ENCODE measurements around the gene VWA5B2.

Gene VWA5B2

GRCh38 chr3:184223946-184224345 is 5.4 kb upstream of the VWA5B2 start:
- DNase-seq (ENCODE audit: low spot score) = no peak

DNA sequence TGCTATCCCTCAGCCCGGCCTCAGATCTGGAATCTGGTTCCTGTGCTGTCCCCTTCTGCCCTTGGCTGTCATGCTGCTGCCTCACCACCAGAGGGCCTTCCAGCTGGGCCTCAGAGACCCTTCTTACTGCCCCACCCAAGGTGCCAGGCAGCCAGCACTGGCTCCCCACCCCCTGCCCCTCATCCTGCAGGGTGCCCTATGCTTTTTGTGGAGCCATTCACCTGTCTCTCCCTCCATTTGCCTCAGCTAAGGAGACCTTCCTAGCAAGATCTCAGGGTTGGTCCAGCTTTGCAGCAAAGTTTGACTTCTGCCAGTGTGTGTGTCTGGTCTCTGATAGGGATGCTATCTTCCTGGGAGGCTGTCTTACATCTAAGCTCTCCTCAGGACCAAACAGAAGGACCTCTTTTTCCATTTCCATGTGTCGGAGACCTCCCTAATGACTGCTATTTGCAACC is 1.9 kb upstream of the VWA5B2 start:
- peak; percentile 72 for DNase-seq (ENCODE audit: low spot score)

- no peak for DNase-seq (ENCODE audit: low spot score)
Measured at GRCh38 chr3:184228376-184229137, 828 bp upstream of the VWA5B2 start.

- DNase-seq (ENCODE audit: low spot score) = no peak
Measured at GRCh38 chr3:184230081-184230602, 757 bp downstream of the VWA5B2 start.

- no peak for DNase-seq (ENCODE audit: low spot score)
Measured at GRCh38 chr3:184230603-184231528, 1.5 kb downstream of the VWA5B2 start.

DNA sequence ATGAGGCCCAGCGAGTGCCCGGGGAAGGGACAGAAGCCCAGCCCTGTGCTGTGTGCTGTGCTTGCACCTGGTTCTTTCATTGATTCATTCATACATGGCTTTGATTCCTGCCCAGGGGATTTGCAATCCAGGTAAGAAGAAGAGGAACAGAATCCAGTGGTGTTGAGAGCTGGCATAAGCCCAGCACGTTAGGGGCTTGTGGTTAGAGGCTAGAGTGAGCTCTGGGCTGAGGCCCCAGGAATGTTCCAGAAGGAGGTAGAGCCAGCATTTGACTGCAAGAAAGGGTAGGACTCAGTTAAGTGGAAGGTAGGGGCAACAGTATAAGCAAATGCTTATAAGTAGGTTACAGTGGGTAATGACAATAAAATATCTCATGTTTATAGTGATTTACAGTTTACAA is 2.3 kb downstream of the VWA5B2 start:
- no peak for DNase-seq (ENCODE audit: low spot score)

GRCh38 chr3:184233127-184233843 is 3.9 kb downstream of the VWA5B2 start:
- DNase-seq (ENCODE audit: low spot score) = no peak

- peak; percentile 30 for DNase-seq (ENCODE audit: low spot score)
Measured at GRCh38 chr3:184234224-184234623, 4.8 kb downstream of the VWA5B2 start.

GRCh38 chr3:184234671-184235380 is 5.4 kb downstream of the VWA5B2 start:
- no peak for DNase-seq (ENCODE audit: low spot score)

DNA sequence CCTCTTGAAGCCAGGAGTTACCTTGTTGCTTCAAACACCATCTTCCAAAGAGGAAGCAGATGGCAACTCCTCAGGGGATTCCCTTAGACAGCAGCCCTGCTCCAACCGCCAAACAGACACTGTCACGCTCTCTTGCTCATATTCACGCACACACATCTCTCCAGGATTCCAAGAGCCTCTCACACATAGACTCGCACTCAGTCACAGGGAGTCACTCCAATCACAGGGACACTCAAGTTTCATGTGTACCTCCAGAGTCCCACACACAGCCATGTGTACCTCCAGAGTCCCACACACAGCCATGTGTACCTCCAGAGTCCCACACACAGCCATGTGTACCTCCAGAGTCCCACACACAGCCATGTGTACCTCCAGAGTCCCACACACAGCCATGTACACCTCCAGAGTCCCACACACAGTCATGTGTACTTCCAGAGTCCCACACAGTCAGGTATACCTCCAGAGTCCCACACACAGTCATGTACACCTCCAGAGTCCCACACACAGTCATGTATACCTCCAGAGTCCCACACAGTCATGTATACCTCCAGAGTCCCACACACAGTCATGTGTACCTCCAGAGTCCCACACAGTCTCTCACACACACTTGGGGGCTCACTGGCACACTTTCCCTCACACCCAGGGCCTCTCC is 6.1 kb downstream of the VWA5B2 start:
- no peak for DNase-seq (ENCODE audit: low spot score)

- no peak for DNase-seq (ENCODE audit: low spot score)
Measured at GRCh38 chr3:184236033-184236410, 6.6 kb downstream of the VWA5B2 start.

- no peak for DNase-seq (ENCODE audit: low spot score)
Measured at GRCh38 chr3:184236636-184237035, 7.3 kb downstream of the VWA5B2 start.

DNA sequence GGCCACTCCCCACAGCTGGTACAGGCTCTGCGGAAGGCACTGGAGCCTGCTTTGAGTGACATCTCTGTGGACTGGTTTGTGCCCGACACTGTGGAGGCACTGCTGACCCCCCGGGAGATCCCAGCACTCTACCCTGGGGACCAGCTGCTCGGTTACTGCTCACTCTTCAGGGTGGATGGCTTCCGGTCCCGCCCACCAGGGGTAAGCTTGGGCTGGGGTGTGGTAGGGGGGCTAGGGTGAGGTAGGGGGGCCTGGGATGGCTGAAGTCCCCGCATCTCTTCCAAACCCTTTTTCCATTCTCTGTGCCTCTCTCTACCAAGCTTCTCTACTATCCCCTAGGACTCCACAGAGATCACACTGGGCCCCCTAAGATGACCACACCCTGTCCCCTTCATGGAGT is 7.8 kb downstream of the VWA5B2 start:
- no peak for DNase-seq (ENCODE audit: low spot score)

- DNase-seq (ENCODE audit: low spot score) = no peak
Measured at GRCh38 chr3:184237807-184238206, 8.4 kb downstream of the VWA5B2 start.

- DNase-seq (ENCODE audit: low spot score) = no peak
Measured at GRCh38 chr3:184238246-184238818, 8.9 kb downstream of the VWA5B2 start.

DNA sequence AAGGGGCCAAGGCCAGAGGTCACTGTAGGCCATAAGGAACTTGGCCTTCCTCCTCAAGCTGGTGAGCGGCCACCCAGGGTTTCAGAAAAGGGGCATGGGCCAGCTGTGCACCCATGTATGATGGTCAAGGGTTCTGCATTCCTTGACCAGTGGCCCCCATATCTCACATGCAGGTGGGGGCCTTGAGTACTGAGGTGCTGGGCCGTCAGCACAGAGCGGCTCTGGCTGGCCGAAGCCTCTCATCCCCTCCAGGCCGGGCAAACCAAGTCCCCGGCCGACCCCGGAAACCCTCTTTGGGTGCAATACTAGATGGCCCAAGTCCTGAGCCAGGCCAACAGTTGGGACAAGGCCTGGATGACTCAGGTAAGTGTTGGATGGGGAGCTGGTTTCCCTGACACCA is 9.8 kb downstream of the VWA5B2 start:
- DNase-seq (ENCODE audit: low spot score) = no peak

- DNase-seq (ENCODE audit: low spot score) = no peak
Measured at GRCh38 chr3:184239708-184240107, 10.3 kb downstream of the VWA5B2 start.

DNA sequence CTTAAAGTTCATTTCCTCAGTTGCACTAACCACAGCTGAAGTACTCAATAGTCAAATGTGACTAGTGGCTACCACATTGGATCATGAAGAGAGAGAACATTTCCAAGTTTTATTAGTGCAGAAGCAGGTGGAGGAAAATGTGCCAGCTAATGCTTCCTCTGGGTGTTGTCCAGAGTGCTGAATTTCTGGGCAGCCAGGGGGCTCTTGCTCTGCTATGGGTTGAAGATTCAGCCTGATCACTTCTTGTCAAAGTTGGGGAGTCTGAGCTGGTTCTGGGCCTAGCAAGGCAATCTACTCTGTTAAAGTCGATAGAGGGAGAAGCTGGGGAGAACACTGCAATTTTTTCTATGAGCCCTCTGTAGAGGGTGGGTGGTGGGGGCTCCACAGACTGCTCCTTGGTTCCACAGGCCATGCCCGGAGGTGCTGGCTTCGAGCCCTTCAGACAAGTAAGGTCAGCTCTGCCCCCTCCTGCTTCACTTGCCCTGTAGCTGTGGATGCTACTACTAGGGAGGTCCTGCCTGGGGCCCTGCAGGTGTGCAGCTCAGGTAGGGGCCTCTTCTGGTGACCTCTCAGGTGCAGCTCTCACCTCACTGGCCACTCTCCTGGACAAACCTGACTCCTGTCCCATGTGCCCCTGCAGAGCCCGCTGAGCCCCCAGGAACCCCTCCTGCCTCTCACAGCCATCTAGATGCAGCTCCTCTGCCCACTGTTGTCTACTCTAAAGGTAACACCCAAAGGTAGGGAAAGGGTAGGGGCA is 11.2 kb downstream of the VWA5B2 start:
- DNase-seq (ENCODE audit: low spot score) = peak; percentile 57

DNA sequence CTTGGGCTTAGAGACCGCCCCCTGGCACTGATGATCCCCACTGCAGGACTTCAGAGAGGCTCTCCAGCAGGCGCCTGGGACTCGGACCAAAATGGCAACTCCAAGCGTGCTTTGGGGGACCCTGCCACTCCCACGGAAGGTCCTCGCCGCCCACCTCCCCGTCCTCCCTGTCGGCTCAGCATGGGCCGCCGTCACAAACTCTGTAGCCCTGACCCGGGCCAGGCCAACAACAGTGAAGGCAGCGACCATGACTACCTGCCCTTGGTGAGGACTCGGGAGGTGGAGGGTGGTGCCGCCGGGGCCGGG is 11.7 kb downstream of the VWA5B2 start:
- no peak for DNase-seq (ENCODE audit: low spot score)

Measured in NAMALWA (cell line).